OCI-LY1 (cell line): ENCODE results near the gene CCDC192.

ENCODE experiments used
- H2AFZ ChIP-seq: fragments of 200-600 bp; sonication (generic), shearing (Covaris generic); 2 replicates; pipeline ENCODE4 v1.6.0; 2014; ENCODE audit warnings: antibody characterized with exemption, mild to moderate bottlenecking, low read length
- H3F3A ChIP-seq: fragments of 200-600 bp; sonication (generic), shearing (Covaris generic); 2 replicates; pipeline ENCODE4 v1.6.0; 2014; ENCODE audit warnings: mild to moderate bottlenecking, antibody characterized with exemption, low read length, moderate library complexity; ENCODE audit not compliant: insufficient read depth
- H3K27ac ChIP-seq: fragments of 200-600 bp; sonication (generic); 2 replicates; pipeline ENCODE4 v1.5.1; 2014; ENCODE audit warnings: low read length, mixed run types, mild to moderate bottlenecking, low read depth; ENCODE audit not compliant: poor library complexity, severe bottlenecking
- H3K27me3 ChIP-seq: fragments of 200-600 bp; sonication (generic); 2 replicates; pipeline ENCODE4 v1.6.0; 2014; ENCODE audit warnings: antibody characterized with exemption, mild to moderate bottlenecking, low read length, moderate library complexity; ENCODE audit not compliant: insufficient read depth
- H3K36me3 ChIP-seq: fragments of 200-600 bp; sonication (generic); 2 replicates; pipeline ENCODE4 v1.6.1; 2014; ENCODE audit warnings: mild to moderate bottlenecking, antibody characterized with exemption, low read length, moderate library complexity, mixed read lengths; ENCODE audit not compliant: insufficient read depth
- H3K4me1 ChIP-seq: fragments of 200-600 bp; sonication (generic); 2 replicates; pipeline ENCODE4 v1.5.1; 2014; ENCODE audit warnings: mild to moderate bottlenecking, low read length, moderate library complexity; ENCODE audit not compliant: insufficient read depth, severe bottlenecking
- H3K4me2 ChIP-seq: fragments of 200-600 bp; sonication (generic), shearing (Covaris generic); 2 replicates; pipeline ENCODE4 v1.6.1; 2014; ENCODE audit warnings: low read length
- H3K4me3 ChIP-seq: fragments of 200-600 bp; sonication (generic); 2 replicates; pipeline ENCODE4 v1.5.1; 2014; ENCODE audit warnings: low read length, low read depth, mild to moderate bottlenecking, mixed read lengths; ENCODE audit not compliant: poor library complexity, severe bottlenecking
- H3K79me2 ChIP-seq: fragments of 200-600 bp; shearing (Covaris generic); 2 replicates; pipeline ENCODE4 v1.6.1; 2016; ENCODE audit warnings: mixed run types, low read length, mixed read lengths; ENCODE audit not compliant: insufficient read depth
- H3K9ac ChIP-seq: fragments of 200-600 bp; sonication (generic), shearing (Covaris generic); 2 replicates; pipeline ENCODE4 v1.6.1; 2014; ENCODE audit warnings: mild to moderate bottlenecking, low read length, mixed read lengths
- H3K9me2 ChIP-seq: fragments of 200-600 bp; sonication (generic), shearing (Covaris generic); 2 replicates; pipeline ENCODE4 v1.6.1; 2014; ENCODE audit warnings: low read depth, mild to moderate bottlenecking, low read length, mixed read lengths
- H3K9me3 ChIP-seq: fragments of 200-600 bp; shearing (Covaris generic); 2 replicates; pipeline ENCODE4 v1.6.1; 2014; ENCODE audit warnings: low read length, mixed read lengths
- H4K20me1 ChIP-seq: fragments of 200-600 bp; sonication (generic), shearing (Covaris generic); 2 replicates; pipeline ENCODE4 v1.6.0; 2016; ENCODE audit warnings: mild to moderate bottlenecking, low read length; ENCODE audit not compliant: insufficient read depth
- CTCF ChIP-seq: fragments of 200-600 bp; sonication (generic), shearing (Covaris generic); IDR thresholded peaks from 2 replicates; pipeline ENCODE4 v1.5.1; 2017; ENCODE audit warnings: mild to moderate bottlenecking, antibody characterized with exemption, low read length, moderate library complexity, mixed read lengths
- EZH2 ChIP-seq: fragments of 200-600 bp; sonication (generic), shearing (Covaris generic); IDR thresholded peaks from 2 replicates; pipeline ENCODE4 v1.8.0; 2017; ENCODE audit warnings: borderline replicate concordance, mixed run types, mild to moderate bottlenecking, antibody characterized with exemption, low read length, moderate library complexity, mixed read lengths

CCDC192 gene

GRCh38 chr5:127962491-127962890, 259.3 kb downstream of the CCDC192 start:
- TF ChIP-seq CTCF (no peak), EZH2 (no peak)
- Histone ChIP-seq H3K4me1 (peaks cover 42% of the 10 kb centered on the region), H3F3A (no peaks in the 10 kb centered on the region), H3K36me3 (peaks cover 4% of the 10 kb centered on the region; the same call in 1 of the 2 replicates), H3K27ac (no peak overlapping the region), H3K9ac (no peak overlapping the region), H4K20me1 (no peaks in the 10 kb centered on the region), H3K79me2 (no peaks in the 10 kb centered on the region), H3K9me3 (no peaks in the 10 kb centered on the region), H3K9me2 (no peaks in the 10 kb centered on the region), H2AFZ (no peak overlapping the region), H3K27me3 (no peaks in the 10 kb centered on the region), H3K4me2 (no peak overlapping the region), H3K4me3 (no peak overlapping the region)

- Histone ChIP-seq H3K4me3 (no peak overlapping the region), H3K9ac (no peak overlapping the region), H3K9me3 (no peaks in the 10 kb centered on the region), H3K27ac (no peak overlapping the region), H3K9me2 (no peaks in the 10 kb centered on the region), H3K79me2 (no peaks in the 10 kb centered on the region), H3K36me3 (peaks cover 4% of the 10 kb centered on the region; the same call in 1 of the 2 replicates), H3F3A (no peaks in the 10 kb centered on the region), H2AFZ (no peak overlapping the region), H4K20me1 (no peaks in the 10 kb centered on the region), H3K4me1 (peaks cover 39% of the 10 kb centered on the region), H3K4me2 (no peak overlapping the region), H3K27me3 (no peaks in the 10 kb centered on the region)
- TF ChIP-seq EZH2 = no peak
- no peak for TF ChIP-seq CTCF
Observed at GRCh38 chr5:127963233-127963632, 260.0 kb downstream of the CCDC192 start.

GRCh38 chr5:127963931-127964330, 260.7 kb downstream of the CCDC192 start:
- Histone ChIP-seq H3K9me2 (no peaks in the 10 kb centered on the region), H3K9ac (no peak overlapping the region), H3K79me2 (no peaks in the 10 kb centered on the region), H3K27ac (no peak overlapping the region), H2AFZ (no peak overlapping the region), H4K20me1 (no peaks in the 10 kb centered on the region), H3K27me3 (no peaks in the 10 kb centered on the region), H3K4me3 (no peak overlapping the region), H3K9me3 (no peaks in the 10 kb centered on the region), H3K36me3 (peaks cover 4% of the 10 kb centered on the region; the same call in 1 of the 2 replicates), H3K4me2 (no peak overlapping the region), H3K4me1 (peaks cover 32% of the 10 kb centered on the region), H3F3A (no peaks in the 10 kb centered on the region)
- TF ChIP-seq EZH2 (no peak), CTCF (no peak)
